Stimulated activated naive CD4-positive, alpha-beta T cell (primary cell): Measurements from ENCODE around the gene EML6.

Source experiments
- DNase-seq, 6 experiments: peaks; one replicate each; lab custom pipeline; 2025; lab: John Stamatoyannopoulos, UW

EML6 gene

DNA sequence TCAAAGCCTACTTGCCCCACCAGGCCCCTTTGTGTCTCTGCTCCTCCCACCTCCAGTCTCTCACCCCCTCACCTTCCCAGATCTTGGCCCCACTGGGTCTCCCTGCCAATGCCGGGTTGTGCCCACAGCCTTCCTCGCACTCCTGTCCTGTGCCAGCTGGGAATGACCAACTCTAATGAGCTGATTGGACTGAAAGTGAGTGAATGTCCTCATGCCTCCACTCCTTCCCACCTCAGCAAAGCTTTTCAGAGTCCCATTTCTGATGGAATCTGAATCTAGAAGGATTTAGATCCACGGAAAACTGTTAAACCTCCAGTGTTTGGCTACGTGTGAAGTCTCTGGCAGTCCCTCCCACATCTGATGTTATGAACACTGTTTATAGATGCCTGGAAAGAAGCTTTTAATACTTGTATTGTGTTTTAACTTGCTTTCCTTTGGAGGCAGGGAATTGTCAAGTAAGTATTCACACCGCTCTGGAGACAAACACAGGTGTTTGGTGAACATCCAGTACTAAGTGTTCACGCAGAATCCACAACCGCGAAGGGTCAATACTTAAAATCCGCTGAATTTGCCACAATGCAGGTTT lies 222.9 kb downstream of the EML6 start:
- DNase-seq: no peak

DNA sequence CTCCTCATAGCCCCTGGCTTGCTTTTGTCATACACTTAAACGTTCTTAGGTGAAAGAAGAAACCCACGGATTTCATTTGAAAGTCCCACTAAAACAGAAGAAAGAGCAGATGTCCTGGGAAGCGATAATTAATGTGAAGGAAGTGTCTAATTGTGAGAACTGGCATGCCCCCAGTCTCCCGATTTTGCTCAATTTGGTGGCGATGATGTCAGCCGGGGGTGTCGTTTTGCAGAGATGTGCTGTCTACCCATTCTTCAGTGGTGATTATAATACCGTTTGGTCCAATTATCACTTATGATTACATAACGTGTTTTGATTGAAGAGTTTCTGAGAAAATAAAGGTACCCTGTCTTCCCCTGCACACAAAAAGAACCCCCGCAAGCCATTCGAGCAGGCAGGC lies 223.7 kb downstream of the EML6 start:
- no peak for DNase-seq

DNA sequence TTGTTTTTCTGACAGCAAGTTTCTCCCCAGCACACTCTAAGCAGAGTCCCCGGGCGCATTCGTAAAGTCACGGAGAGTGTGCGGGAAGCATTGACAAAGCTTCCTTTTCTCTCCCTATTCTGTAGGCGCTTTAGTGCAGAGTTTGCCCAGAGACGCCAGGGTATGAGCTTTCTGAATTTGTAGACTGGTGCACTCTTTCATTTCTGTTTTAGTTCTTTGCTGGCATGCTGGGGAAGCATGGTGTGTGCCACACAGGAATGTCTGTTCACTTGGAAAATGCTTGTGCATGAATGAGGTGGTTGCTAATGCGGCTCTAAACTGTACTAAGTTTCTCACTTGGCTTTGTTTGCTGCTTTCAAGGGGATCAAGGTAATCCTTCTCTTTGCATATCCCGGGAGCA lies 224.2 kb downstream of the EML6 start:
- no peak for DNase-seq

DNA sequence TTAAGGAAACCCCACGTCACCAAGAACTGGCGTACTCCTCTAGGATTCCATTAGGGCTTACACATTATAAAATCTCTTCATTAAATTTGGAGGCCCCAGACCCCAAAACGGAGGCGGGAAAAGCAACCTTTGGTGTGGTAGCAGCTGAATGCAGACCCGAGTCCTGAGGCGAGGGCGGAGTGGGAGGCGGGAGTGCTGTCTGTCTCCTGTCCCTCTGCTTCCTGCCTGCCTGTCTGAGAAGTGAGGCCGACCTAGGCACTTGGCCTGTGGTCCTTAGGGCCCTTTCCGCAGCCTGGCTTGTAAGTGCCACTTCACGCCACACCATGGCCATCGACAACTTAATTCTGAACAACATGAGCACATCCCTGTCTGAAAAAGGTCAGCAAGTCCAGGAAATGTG lies 224.7 kb downstream of the EML6 start:
- no peak for DNase-seq

DNA sequence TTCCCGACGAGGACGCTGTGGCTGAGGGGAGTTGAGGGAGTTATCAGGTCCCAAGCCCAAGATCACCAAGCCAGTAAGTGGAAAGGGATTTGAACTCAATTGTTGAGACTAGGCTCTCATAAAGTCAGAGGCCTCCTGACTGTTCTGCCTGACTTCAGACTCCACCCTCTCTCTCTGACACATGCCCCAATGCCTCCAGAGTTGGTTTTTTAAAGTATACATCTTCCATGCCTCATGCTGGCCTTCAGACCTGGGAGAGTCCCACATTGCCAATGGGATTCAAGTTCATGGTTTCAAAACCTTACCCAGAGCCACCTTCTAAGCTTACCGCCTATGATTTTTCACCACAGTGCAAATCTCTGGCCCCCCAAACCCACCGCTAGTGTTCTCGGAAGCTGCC lies 226.0 kb downstream of the EML6 start:
- no peak for DNase-seq

DNA sequence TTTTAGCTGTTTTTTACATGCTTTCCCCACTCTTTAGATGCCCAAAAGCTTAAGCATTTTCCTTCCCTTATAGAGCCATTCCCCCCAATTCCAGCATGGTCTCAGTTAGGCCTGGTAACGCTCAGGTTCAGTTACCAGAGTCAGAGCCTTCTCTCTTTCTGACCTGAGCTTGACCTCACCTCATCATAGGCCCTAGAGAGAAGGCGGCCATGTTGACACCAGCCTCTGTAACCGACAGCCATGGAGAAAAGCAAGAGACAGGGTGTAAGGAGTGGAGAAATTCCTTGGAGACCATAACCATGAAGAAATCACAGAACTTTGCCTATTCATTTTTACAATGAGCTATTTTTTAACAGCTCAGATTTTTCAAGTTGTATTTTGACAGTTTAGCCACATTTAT lies 227.3 kb downstream of the EML6 start:
- DNase-seq: no peak

DNA sequence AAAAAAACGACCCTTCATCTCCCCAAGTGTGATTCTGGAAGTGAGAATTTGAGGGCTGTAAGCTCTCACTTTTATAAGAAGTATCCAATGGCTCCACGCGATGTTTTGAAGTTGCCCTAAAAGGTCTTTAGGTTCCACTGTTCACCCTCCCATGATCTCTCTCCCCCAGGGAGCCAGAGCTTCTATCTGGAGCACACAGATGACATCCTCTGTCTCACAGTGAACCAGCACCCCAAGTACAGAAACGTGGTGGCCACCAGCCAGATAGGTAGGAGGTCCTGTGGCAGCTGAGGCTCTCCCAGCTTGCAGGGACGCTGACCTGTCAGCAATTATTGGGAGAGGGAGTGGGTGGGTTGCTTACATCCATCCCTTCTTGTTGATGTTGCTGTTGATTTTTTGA lies 229.0 kb downstream of the EML6 start:
- no peak for DNase-seq

DNA sequence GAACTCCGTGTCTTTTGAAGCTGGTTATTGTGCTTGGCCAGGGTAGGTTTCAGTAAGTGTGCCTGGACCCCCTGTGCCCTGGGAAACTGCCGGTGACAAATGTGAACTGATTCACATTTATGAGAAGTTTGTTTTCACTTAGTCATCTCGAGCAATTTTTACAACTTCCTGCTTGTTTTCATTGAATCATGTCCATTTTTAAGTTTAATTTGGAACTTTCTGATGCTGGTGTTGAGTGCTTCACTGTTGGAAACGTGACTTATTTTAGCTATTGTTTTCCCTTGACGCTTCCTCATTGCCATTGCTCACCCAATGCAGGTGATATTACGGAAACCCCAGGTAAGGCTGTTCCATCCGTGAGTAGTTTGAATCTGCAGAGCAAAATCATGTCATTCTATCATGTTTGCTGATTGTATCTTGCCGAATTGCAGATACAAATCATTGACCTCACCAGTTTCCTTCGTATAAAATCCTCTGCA lies 229.6 kb downstream of the EML6 start:
- DNase-seq: no peak

DNA sequence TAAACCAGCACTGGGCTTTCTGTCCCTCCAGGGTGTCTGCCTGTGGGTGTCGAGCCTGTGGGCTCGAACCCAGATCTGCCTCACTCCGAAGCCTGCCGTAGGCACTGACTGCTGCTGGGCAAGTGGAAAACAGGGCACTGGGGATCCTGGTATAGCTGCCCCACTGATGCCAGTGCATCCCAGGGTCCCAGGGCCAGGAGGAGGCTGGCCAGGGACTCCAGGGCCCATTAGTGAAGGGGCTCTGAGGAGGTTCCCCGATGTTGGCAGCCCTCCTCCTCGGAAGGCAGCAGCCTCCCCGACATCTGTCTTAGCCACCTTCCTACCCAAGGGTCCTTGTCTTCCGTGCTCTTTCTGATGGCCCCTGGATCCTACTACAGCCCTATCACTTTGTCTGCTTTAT lies 230.7 kb downstream of the EML6 start:
- DNase-seq: no peak

DNA sequence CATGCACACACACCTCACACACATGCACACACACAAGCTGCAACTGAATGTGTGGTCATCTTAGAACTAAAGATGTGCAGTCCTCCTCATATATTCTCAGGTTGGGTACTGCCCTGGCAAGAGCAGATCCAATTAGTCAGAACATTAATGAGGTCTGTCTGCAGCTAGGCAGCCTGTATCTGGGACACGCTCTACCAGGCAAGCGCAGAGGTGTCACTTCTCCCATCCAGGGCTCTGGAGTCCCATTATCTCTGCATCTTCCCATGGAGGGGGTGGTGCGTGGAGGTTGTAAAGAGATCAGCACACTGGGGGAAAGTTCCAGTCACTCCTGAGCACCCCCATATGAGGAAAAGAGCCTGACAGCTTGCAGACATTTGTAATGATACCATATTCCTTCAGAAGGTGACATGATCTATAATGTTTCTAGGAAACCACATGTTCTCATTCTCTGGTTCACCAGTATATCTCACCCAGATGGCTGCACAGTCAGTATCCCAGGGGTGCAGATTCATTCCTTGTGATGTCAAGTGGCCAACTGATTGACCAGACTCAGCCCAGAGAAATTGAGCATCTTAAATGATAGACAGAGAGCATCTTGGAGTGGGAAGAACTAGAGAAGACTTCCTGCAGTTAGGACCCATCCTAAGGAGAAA lies 231.4 kb downstream of the EML6 start:
- DNase-seq: no peak

DNA sequence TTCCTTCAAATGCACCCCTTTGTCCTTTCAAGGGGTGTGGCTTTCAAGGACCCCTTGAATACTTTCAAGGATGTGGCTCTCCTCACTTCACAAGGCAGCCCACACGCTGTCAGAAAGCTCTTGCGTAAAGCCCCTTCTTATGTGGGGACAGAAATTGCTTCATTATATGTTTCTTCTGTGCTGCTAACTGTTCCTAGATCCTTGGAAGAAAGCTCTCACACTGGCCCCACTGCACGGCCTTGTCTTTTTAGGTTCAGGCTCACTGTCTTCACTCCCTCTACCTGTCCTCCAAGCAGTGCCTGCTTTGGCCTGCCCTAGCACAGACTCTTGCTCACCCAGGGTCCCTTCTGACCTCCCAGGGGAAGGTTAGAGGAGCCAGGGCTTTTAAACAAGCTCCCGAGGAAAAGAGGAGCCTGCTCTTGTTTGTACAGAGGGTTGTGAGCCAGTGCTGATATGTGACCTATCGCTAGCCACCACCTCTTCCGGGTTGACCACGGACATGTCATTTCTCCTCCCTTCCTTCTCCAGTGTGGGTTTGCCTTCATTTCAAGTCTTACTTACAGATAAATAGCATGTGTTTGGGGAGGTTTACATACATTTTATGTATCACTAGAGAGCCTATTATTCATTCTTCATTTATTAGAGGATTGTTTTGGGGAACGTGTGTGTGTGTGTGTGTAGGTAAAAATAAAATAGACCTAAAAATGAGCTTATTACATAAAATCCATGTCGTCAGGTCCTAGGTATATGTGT lies 232.1 kb downstream of the EML6 start:
- DNase-seq: no peak

DNA sequence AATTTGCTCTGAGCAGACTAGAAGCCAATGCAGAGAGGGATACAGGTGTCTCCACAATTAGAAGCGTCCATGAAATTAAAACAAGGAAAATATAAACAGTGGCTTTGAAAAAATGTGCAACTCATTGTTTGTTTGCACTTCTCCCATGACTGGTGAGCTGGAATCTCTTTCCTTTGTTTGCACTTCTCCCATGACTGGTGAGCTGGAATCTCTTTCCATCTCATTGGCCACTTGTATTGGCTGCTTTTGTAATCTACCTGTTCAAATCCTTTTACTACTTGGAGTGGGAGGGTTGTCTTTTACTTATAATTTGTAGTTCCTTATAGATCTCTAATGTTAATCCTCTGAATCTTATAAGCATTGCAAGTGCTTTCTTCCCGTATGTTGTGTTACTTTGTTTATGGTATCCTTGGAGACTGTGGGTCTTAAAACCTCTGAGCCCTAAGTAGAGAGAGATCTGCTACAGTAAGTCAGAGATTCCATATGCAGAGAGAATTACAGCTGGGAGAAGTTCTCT lies 232.7 kb downstream of the EML6 start:
- DNase-seq: no peak

DNA sequence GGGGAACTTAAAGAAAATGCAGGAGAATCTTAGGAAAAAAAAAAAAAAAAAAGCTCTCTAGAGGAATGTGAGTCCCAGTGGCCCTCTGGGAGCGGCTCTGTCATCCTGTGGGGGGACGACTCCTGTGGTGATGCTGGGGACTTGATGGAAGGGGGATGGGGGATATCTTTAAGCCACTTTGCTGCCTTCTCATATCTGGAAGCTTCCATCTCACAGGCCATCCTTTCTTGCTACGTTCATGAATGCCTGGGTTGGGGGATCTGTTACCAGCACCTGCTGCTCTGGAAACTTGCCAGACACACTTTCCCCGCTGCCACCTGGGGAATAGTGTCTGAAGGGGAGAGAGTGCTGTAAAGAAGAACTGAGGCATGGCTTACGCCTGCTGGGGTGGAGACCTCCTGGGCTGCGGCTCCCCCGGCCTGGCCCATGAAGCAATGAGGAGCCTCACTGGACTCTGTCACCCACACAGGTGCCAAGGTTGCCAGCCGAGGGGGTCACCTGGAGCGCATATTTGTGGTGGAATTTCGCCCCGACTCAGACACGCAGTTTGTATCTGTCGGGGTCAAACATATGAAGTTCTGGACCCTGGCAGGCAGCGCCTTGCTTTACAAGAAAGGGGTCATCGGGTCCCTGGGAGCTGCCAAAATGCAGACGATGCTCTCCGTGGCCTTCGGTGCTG lies 234.0 kb downstream of the EML6 start:
- no peak for DNase-seq

DNA sequence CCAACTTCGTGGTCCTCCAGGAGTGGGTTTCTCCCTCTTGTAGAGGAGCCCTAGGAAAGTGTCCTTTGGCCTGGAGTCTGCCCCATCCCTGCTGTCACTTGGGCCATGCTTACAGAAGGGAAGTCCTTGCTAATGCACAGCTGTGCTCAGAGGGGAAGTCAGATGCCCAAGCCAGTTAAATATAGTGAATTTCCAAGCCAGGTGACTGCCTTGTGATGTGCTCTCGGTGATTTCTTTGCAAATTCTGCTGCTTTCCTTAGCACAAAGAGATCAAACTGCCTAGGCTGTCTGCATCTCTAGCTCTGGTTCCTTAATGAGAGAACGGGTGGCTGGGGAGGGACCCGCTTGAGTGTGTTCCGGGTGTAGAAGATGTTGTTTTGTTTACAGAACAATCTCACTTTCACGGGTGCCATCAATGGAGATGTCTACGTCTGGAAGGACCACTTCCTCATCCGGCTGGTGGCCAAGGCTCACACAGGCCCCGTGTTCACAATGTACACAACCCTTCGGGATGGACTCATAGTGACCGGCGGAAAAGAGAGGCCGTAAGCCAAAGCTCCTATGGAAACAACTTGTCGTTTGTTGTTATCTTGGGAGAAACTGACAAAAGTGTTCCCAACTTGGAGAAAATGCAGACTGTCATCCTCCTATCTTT lies 235.4 kb downstream of the EML6 start:
- DNase-seq: no peak

DNA sequence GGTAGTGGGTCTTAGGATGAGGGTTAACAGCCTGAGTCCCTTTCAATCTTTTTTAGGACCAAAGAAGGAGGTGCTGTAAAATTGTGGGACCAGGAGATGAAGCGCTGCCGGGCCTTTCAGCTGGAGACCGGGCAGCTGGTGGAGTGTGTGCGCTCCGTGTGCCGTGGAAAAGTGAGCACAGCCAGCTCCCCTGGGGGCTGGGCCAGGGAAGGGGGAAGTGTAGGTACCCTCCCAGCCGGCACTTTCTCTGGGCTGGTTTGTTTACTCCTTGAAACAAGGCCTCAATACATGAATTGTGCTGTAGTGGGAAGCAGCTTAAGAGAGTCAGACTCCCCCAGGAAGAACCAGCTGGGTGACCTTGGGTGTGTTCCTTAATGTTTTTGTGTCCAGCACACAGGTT lies 236.7 kb downstream of the EML6 start:
- DNase-seq: no peak

DNA sequence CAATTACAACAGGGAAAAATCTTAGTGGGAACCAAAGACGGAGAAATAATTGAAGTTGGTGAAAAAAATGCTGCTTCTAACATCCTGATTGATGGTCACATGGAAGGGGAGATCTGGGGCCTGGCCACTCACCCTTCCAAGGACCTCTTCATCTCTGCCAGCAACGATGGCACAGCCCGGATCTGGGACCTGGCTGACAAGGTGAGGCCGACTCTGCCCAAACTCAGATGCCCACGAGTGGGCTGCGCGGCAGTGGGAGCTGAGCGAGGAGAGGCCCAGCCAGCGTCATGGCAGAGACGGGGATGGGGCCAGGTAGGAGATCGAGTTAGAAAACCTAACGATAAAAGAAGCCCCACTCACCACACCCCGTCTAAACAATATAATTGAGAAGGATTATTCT lies 239.0 kb downstream of the EML6 start:
- DNase-seq: no peak

DNA sequence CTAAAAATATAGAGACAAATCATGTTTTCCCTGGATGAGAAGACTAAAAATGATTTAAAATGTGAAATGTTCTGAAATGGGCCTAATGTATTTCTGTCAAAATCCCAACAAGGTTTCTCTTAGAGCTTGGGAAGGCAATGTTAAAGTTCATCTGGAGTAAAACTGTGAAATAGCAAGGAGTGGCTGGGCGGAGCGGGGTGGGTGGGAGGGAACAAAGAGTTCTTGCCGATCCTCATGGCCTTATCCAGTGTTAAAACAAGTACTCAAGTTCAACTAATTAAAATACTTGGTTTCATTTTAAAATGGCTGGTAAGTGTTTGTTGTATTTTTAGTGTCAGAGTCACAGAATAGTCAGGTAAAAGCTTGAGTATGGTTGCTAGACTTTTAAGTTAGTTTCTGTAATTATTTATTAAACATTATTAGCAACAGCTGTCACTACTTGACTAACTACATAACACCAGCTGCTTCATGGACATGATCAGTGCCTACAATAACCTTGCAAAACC lies 239.5 kb downstream of the EML6 start:
- DNase-seq: no peak

DNA sequence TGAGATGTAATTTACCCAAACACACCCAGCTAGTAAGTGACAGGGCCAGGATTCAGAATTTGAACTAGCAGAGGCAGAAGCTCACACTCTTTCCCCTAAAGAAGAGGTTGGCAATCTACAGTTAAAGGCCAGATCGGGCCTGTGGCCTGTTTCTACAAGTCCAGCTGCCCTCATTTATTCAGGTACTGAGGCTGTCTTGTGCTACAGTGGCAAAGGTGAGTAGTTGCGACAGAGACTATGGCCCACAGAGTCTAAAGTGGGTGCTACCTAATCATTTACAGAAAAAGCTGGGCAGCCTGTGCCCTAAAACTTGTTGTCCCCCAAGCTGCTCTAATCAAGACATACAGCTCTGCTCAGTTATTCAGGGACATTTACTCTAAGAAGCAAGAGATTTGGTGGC lies 240.0 kb downstream of the EML6 start:
- no peak for DNase-seq

DNA sequence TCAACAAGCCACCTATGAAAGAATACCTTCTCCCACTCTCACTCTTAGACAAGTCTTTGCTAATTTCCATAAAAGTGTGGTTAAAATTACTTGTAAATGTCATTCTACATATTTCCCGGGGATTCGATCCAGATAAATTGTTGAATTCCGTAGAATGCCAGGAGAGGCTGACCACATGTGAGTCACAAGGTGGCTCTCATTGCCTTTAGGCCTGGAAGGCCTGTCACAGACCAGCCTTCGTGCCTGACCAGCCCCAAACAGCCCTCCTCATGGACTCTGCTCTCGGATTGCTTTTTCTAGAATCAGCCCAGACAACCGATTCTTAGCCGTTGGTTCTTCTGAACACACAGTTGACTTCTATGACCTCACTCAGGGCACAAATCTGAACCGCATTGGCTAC lies 240.8 kb downstream of the EML6 start:
- no peak for DNase-seq

DNA sequence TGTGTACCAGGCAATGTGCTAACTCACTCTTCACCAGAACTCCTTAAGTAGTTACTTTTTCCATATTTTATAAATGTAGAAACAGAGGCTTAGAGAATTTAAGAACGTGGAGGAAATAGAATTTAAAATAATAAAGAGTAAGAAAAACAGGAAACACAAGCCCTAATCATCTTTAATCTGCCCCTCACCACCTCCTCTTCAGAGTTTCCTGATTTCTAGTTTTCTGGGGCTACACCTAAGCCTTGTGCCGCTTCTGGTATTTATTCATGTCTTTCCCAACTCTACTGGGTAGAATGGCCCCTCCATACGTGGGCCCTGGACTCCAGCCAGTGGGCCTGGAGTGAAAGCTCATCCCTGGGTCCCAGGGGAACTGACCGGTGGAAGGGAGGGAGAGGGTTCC lies 241.4 kb downstream of the EML6 start:
- no peak for DNase-seq

DNA sequence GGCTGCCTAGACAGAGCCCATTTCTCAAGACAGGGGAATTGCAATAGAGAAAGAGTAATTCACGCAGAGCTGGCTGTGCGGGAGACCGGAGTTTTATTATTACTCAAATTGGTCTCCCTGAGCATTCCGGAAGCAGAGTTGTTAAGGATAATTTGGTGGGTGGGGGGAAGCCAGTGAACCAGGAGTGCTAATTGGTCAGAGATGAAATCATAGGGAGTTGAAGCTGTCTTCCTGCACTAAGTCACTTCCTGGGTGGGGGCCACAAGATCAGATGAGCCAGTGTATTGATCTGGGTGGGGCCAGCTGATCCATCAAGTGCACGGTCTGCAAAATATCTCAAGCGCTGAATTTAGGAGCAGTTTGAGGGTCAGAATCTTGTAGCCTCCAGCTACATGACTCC lies 242.0 kb downstream of the EML6 start:
- no peak for DNase-seq
